Trophoblast cell (in vitro differentiated cells and primary cell): ENCODE results near the gene ADGRF1.

Source experiments
- DNase-seq, 2 donors: peaks; one replicate each; pipeline ENCODE4 v3.0.0-alpha.2; 2016
- H2AFZ ChIP-seq: 2 replicates; pipeline ENCODE4 v1.6.1; 2013; ENCODE audit warnings: low read length, moderate library complexity, mild to moderate bottlenecking; ENCODE audit not compliant: insufficient read depth, poor library complexity
- H2AK5ac ChIP-seq: 2 replicates; pipeline ENCODE4 v1.6.1; 2013; ENCODE audit warnings: mild to moderate bottlenecking, low read length
- H2BK120ac ChIP-seq: 2 replicates; pipeline ENCODE4 v1.6.1; 2013; ENCODE audit warnings: low read length, mild to moderate bottlenecking, moderate library complexity; ENCODE audit not compliant: insufficient read depth, poor library complexity
- H2BK12ac ChIP-seq: 2 replicates; pipeline ENCODE4 v1.6.1; 2013; ENCODE audit warnings: mild to moderate bottlenecking, low read length, moderate library complexity
- H2BK5ac ChIP-seq: 2 replicates; pipeline ENCODE4 v1.6.1; 2013; ENCODE audit warnings: low read length, low read depth, moderate library complexity, mild to moderate bottlenecking; ENCODE audit not compliant: poor library complexity
- H3K14ac ChIP-seq: 2 replicates; pipeline ENCODE4 v1.6.1; 2013; ENCODE audit warnings: mild to moderate bottlenecking, low read length
- H3K18ac ChIP-seq: 2 replicates; pipeline ENCODE4 v1.6.1; 2013; ENCODE audit warnings: mild to moderate bottlenecking, low read length
- H3K23ac ChIP-seq: 2 replicates; pipeline ENCODE4 v1.6.1; 2013; ENCODE audit warnings: low read length
- H3K27ac ChIP-seq: 2 replicates; pipeline ENCODE4 v1.5.1; 2013; ENCODE audit warnings: low read depth, mild to moderate bottlenecking, inconsistent platforms, low read length, moderate library complexity
- H3K27me3 ChIP-seq: 2 replicates; pipeline ENCODE4 v1.6.1; 2013; ENCODE audit warnings: inconsistent platforms, mild to moderate bottlenecking, low read length, moderate library complexity; ENCODE audit not compliant: insufficient read depth
- H3K36me3 ChIP-seq, 2 experiments: 1 replicate in 1 of 2; 2 replicates in 1 of 2; pipeline ENCODE4 v1.6.1; 2013; ENCODE audit warnings: low read length in 2 of 2, mild to moderate bottlenecking in 2 of 2, moderate library complexity in 1 of 2; ENCODE audit not compliant: insufficient read depth in 2 of 2, control insufficient read depth in 1 of 2
- H3K4ac ChIP-seq: 2 replicates; pipeline ENCODE4 v1.6.1; 2013; ENCODE audit warnings: low read depth, mild to moderate bottlenecking, low read length, moderate library complexity
- H3K4me1 ChIP-seq, 2 experiments: 1 replicate in 1 of 2; 2 replicates in 1 of 2; pipeline ENCODE4 v1.6.1; 2013; ENCODE audit warnings: low read length in 2 of 2, mild to moderate bottlenecking in 2 of 2, moderate library complexity in 1 of 2; ENCODE audit not compliant: insufficient read depth in 2 of 2, control insufficient read depth in 1 of 2
- H3K4me2 ChIP-seq: 2 replicates; pipeline ENCODE4 v1.6.1; 2013; ENCODE audit warnings: inconsistent platforms, mild to moderate bottlenecking, low read length, moderate library complexity
- H3K4me3 ChIP-seq: 2 replicates; pipeline ENCODE4 v1.5.1; 2013; ENCODE audit warnings: mild to moderate bottlenecking, low read depth, low read length, inconsistent platforms
- H3K79me1 ChIP-seq: one replicate; pipeline ENCODE4 v1.6.1; 2013; ENCODE audit warnings: low read length
- H3K79me2 ChIP-seq: 2 replicates; pipeline ENCODE4 v1.6.1; 2013; ENCODE audit warnings: low read length, mild to moderate bottlenecking; ENCODE audit not compliant: control insufficient read depth, insufficient read depth, poor library complexity
- H3K9ac ChIP-seq: 2 replicates; pipeline ENCODE4 v1.6.1; 2013; ENCODE audit warnings: mild to moderate bottlenecking, low read length
- H3K9me3 ChIP-seq: 2 replicates; pipeline ENCODE4 v1.6.1; 2013; ENCODE audit warnings: low read depth, mild to moderate bottlenecking, control low read depth, inconsistent platforms, low read length; ENCODE audit not compliant: insufficient read depth
- H4K12ac ChIP-seq: 2 replicates; pipeline ENCODE4 v1.6.1; 2013; ENCODE audit warnings: low read depth, mild to moderate bottlenecking, low read length, moderate library complexity
- H4K8ac ChIP-seq: 2 replicates; pipeline ENCODE4 v1.6.1; 2013; ENCODE audit warnings: low read depth, mild to moderate bottlenecking, low read length, moderate library complexity
- H4K91ac ChIP-seq: one replicate; pipeline ENCODE4 v1.6.1; 2013; ENCODE audit warnings: low read depth, mild to moderate bottlenecking, low read length, moderate library complexity
- WGBS: extraction: QIAGEN DNeasy Blood & Tissue Kit; methylation state at CpG from one replicate; pipeline ENCODE4 v1.1.7; 2013; ENCODE audit warnings: missing lambda C conversion rate; ENCODE audit not compliant: insufficient read length, insufficient coverage; ENCODE audit errors: extremely low coverage; 5-methylcytosine and 5-hydroxymethylcytosine counted together

The ADGRF1 gene

DNA sequence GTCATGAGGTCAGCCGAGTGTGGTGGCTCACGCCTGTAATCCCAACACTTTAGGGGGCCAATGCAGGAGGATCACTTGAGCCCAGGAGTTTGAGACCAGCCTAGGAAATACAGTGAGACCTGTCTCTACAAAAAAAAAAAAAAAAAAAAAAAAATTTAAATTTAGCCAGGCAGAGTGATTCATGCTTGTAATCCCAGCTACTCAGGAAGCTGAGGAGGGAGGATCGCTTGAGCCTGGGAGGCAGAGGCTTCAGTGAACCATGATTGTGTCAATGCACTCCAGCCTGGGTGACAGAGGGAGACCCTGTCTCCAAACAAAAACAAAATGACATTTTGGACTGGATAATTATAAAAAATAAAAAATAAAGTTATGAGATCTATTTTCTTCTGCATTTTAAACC lies 56.2 kb downstream of the ADGRF1 start:
- Histone ChIP-seq H4K12ac (no peak overlapping the region), H2AFZ (no peak overlapping the region), H3K36me3 (no peaks in the 10 kb centered on the region), H2BK12ac (no peak overlapping the region), H3K27me3 (no peaks in the 10 kb centered on the region), H4K91ac (no peak overlapping the region), H3K79me2 (no peaks in the 10 kb centered on the region), H3K27ac (no peak overlapping the region), H3K14ac (no peak overlapping the region), H4K8ac (no peak overlapping the region), H3K4me3 (no peak overlapping the region), H3K9me3 (no peaks in the 10 kb centered on the region), H3K4me2 (no peak overlapping the region), H3K9ac (no peak overlapping the region), H3K79me1 (peaks cover 18% of the 10 kb centered on the region), H3K23ac (no peak overlapping the region), H2BK120ac (no peak overlapping the region), H3K18ac (no peak overlapping the region), H2BK5ac (no peak overlapping the region), H2AK5ac (no peak overlapping the region), H3K4ac (no peak overlapping the region), H3K4me1 (peaks cover 10 to 17% of the 10 kb centered on the region in 2 experiments)
- no CpG with 5 or more reads among the region's 3 CpGs for WGBS
- no peak for DNase-seq

DNA sequence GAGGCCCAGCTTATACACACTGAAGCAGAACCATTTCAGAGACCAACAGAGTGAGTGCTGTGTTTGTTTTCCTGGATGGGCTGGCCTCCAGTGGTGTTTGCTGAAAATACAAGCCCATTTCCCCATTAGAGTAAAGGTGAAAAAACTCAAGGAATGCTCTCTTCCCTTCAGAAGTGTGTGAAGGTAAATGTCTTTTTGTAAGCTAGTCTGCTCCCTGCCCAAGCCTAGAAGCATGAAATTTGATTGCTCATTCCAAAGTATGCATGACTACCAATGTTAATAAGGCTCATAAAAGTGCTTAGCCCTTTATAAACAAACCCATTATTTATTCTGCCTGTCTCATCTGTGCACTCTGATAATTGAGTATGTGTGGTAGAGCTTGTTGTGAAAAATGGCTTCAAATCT lies 59.1 kb downstream of the ADGRF1 start:
- peak overlapping the region; percentile 90 for H3K27ac ChIP-seq

DNA sequence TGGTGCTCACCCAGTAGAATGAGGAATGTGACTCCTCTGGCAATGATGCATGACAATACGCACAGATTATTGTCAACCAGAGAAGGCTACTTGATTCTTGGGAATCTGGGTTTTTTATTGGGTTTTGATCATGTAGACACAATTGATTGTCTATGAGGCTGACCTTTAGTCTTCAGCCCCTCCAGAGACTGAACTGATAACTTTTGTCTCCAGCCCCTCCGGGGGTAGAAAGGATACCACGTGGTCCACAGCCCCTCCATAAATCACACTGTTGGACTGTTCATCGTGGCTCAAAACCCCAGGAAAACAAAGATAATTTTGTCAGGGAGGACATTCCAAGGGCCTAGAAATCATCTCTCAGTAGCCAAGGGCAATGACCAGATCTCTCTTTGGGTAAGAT lies 62.9 kb downstream of the ADGRF1 start:
- Histone ChIP-seq H3K79me1 (peaks cover 9% of the 10 kb centered on the region), H4K12ac (no peak overlapping the region), H3K23ac (no peak overlapping the region), H3K36me3 (no peaks in the 10 kb centered on the region), H2BK5ac (no peak overlapping the region), H4K91ac (no peak overlapping the region), H2BK120ac (no peak overlapping the region), H3K9me3 (no peaks in the 10 kb centered on the region), H3K14ac (no peak overlapping the region), H3K9ac (no peak overlapping the region), H3K4me2 (no peak overlapping the region), H2AFZ (no peak overlapping the region), H3K27me3 (no peaks in the 10 kb centered on the region), H3K4me1 (peaks cover 8% of the 10 kb centered on the region in 2 experiments), H3K27ac (no peak overlapping the region), H3K4ac (no peak overlapping the region), H2BK12ac (no peak overlapping the region), H3K4me3 (no peak overlapping the region), H2AK5ac (no peak overlapping the region), H3K79me2 (no peaks in the 10 kb centered on the region), H3K18ac (no peak overlapping the region), H4K8ac (no peak overlapping the region)
- no peak for DNase-seq
- WGBS, result no CpG with 5 or more reads among the region's 4 CpGs

More for the DNA sequence above, 59.1 kb downstream of the ADGRF1 start:
- Histone ChIP-seq H3K79me2 (no peaks in the 10 kb centered on the region), H2BK5ac (peak overlapping the region; percentile 89), H3K4me3 (no peak overlapping the region), H4K8ac (no peak overlapping the region), H2AFZ (no peak overlapping the region), H3K4me2 (no peak overlapping the region), H3K79me1 (peaks cover 18% of the 10 kb centered on the region), H3K27me3 (no peaks in the 10 kb centered on the region), H2BK120ac (no peak overlapping the region), H4K91ac (no peak overlapping the region), H3K9ac (no peak overlapping the region), H3K4me1 (peaks cover 10 to 17% of the 10 kb centered on the region in 2 experiments), H2AK5ac (no peak overlapping the region), H3K18ac (no peak overlapping the region), H3K9me3 (no peaks in the 10 kb centered on the region), H2BK12ac (no peak overlapping the region), H4K12ac (no peak overlapping the region), H3K36me3 (no peaks in the 10 kb centered on the region), H3K14ac (no peak overlapping the region), H3K23ac (no peak overlapping the region), H3K4ac (no peak overlapping the region)
- DNase-seq, result peak; percentile 49 to 82

DNA sequence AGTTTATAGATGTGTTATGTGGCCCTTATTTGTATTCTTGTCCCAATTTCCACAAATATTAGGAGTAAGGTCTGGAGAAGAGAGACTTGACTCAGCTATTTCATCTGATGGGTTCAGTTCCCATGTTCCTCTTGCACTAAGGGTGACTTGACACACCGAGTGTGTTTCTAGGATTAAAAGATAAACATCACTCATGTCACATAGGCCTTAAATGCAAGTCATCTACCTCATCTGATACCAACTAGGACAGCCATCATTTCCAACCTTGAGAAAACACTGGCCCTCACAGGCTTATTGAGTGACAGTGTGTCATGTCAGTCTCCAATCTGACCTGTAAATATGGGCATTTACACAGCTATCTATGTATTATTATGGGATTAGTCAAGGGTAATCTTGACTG lies 67.3 kb downstream of the ADGRF1 start:
- Histone ChIP-seq H3K23ac (no peak overlapping the region), H4K91ac (no peak overlapping the region), H3K27ac (no peak overlapping the region), H3K4ac (no peak overlapping the region), H2AFZ (no peak overlapping the region), H2BK12ac (no peak overlapping the region), H2AK5ac (no peak overlapping the region), H3K4me2 (no peak overlapping the region), H4K8ac (no peak overlapping the region), H3K79me1 (no peaks in the 10 kb centered on the region), H3K9ac (no peak overlapping the region), H3K4me3 (no peak overlapping the region), H2BK5ac (no peak overlapping the region), H3K36me3 (no peaks in the 10 kb centered on the region), H3K4me1 (no peaks in the 10 kb centered on the region), H3K18ac (no peak overlapping the region), H3K14ac (no peak overlapping the region), H3K9me3 (no peaks in the 10 kb centered on the region), H3K79me2 (no peaks in the 10 kb centered on the region), H4K12ac (no peak overlapping the region), H2BK120ac (no peak overlapping the region), H3K27me3 (no peaks in the 10 kb centered on the region)
- no CpG with 5 or more reads among the region's 1 CpG for WGBS
- DNase-seq, result no peak
